Measurements from ENCODE around the gene FGGY. TPM values are rescaled to one million over a fixed set of nuclear protein-coding genes. Genes with fewer than 3 reads are reported as not detected.
A peak's percentile ranks its signal among the peaks of the same experiment; 100 is the strongest.

FGGY gene
- total RNA-seq, 2 donors from 2014 or later: 6.7 to 8.5 TPM

- no peaks in the 10 kb centered on the region for H3K27me3 Mint-ChIP-seq
- DNase-seq (no peak), ATAC-seq (no peak)
- H3K9me3 ChIP-seq (ENCODE audit: control insufficient read depth, low read length, poor library complexity, severe bottlenecking): no peaks in the 10 kb centered on the region
- H3K36me3 Mint-ChIP-seq (ENCODE audit: low read depth): no peaks in the 10 kb centered on the region
- H3K27ac Mint-ChIP-seq: no peak overlapping the region
- H3K4me1 Mint-ChIP-seq: peaks cover 2% of the 10 kb centered on the region
- H3K4me3 Mint-ChIP-seq: no peak overlapping the region
Observed at GRCh38 chr1:59310549-59311250, 13.8 kb downstream of the FGGY start.

- H3K9me3 ChIP-seq (ENCODE audit: control insufficient read depth, low read length, poor library complexity, severe bottlenecking): no peaks in the 10 kb centered on the region
- H3K27ac Mint-ChIP-seq: no peak overlapping the region
- DNase-seq (no peak), ATAC-seq (no peak)
- no peaks in the 10 kb centered on the region for H3K36me3 Mint-ChIP-seq (ENCODE audit: low read depth)
- H3K27me3 Mint-ChIP-seq: peaks cover 11% of the 10 kb centered on the region
- peaks cover 5% of the 10 kb centered on the region for H3K4me1 Mint-ChIP-seq
- H3K4me3 Mint-ChIP-seq: no peak overlapping the region
Observed at GRCh38 chr1:59314776-59315528, 18.1 kb downstream of the FGGY start.

DNA sequence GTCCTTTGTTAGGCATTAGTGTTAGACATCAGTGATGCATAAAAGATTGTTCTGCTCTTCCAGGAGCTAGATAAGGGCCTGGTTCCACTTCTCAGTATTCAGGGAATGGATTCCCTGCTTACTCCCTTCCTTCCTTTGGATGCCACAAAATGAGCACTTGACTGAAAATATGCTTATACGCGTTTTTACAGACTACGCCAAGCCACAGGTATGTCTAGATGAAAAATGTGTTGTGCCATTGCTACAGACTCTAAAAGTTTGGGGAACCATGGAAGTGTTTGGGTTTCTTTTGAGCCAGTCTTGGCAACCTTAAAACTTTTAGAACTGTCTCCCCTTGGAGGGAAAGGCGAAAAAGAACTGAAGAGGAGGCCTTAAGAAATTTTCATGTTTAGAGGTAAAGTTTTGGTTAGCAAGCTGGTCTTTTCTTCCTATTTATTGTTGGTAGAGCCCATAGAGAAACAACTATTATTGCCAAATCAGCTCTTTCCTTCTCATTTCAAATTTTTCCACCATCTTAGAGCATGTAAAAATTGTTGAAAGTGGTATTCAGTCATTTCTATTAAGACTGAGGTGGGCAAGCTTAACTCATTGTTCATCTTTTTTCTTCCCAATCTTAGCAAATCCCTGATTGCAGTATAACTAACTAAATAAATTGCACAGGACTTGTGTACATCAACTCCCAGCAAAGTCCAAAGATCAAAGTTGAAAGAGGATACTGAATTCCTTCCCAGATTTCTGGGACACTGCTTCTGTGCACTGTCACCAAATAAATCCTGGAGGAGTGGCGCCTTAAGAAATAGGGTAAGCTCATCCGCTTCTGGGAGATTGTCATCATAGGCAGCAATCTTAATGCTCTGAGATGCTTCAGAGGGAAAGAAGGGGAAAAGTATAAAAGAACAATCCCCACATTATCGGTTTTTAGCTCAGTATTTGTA lies 18.9 kb downstream of the FGGY start:
- no peak for DNase-seq
- Mint-ChIP-seq H3K4me1 (peaks cover 5% of the 10 kb centered on the region), H3K4me3 (no peak overlapping the region), H3K27ac (no peak overlapping the region), H3K36me3 (ENCODE audit: low read depth) (no peaks in the 10 kb centered on the region), H3K27me3 (peaks cover 11% of the 10 kb centered on the region)
- ATAC-seq: no peak
- H3K9me3 ChIP-seq (ENCODE audit: control insufficient read depth, low read length, poor library complexity, severe bottlenecking): no peaks in the 10 kb centered on the region

- Mint-ChIP-seq H3K4me1 (peaks cover 6% of the 10 kb centered on the region), H3K27ac (no peak overlapping the region), H3K4me3 (no peak overlapping the region), H3K27me3 (peaks cover 11% of the 10 kb centered on the region), H3K36me3 (ENCODE audit: low read depth) (no peaks in the 10 kb centered on the region)
- ATAC-seq (no peak), DNase-seq (no peak)
- no peaks in the 10 kb centered on the region for H3K9me3 ChIP-seq (ENCODE audit: control insufficient read depth, low read length, poor library complexity, severe bottlenecking)
Observed at GRCh38 chr1:59316497-59317128, 19.7 kb downstream of the FGGY start.

DNA sequence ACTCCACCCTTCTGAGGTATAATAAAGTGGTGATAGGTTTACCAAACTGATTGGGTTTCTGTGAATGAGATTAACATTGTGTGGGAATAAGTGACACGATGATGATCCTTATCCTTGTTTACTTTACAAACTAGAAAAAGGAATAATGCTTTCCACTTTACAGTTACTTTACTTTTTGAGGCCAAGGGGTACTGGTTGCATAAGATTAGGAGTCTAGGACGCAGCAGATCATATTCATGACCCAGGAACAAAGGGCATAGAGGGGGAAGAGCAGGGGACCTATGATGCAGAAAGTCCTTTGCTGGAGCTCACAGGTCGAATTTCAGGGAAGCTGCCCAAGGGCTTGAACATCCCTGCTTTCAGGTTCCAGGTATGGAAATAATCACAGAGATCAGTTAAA lies 20.4 kb downstream of the FGGY start:
- peaks cover 7% of the 10 kb centered on the region for H3K4me1 Mint-ChIP-seq
- no peak for DNase-seq
- no peak overlapping the region for H3K4me3 Mint-ChIP-seq
- H3K9me3 ChIP-seq (ENCODE audit: control insufficient read depth, low read length, poor library complexity, severe bottlenecking): no peaks in the 10 kb centered on the region
- H3K27ac Mint-ChIP-seq: peak overlapping the region; percentile 43
- no peaks in the 10 kb centered on the region for H3K36me3 Mint-ChIP-seq (ENCODE audit: low read depth)
- no peak for ATAC-seq
- H3K27me3 Mint-ChIP-seq: peaks cover 11% of the 10 kb centered on the region

DNA sequence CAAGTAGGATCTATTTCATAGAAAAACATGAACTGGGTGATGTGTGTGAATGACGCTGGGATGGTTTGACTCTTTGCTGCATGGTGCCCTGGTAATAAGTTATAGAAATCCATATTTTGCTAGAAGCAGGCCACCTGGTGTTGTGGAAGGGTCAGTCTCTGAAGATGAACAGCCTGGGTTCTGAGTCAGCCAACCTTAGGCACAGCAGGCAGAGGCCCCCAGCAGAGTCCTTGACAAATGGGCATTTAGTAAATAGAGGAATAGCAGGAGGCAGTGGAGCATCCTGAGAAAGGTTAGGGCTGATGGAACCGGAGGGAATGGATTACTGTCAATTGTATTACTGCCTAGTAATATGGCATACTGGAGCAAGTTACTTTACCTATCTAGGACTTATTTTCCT lies 20.9 kb downstream of the FGGY start:
- no peak for ATAC-seq
- Mint-ChIP-seq H3K27ac (peak overlapping the region; percentile 43), H3K36me3 (ENCODE audit: low read depth) (no peaks in the 10 kb centered on the region)

GRCh38 chr1:59318271-59318860 lies 21.5 kb downstream of the FGGY start:
- Mint-ChIP-seq H3K27ac (no peak overlapping the region), H3K4me1 (peaks cover 7% of the 10 kb centered on the region), H3K27me3 (peaks cover 11% of the 10 kb centered on the region), H3K36me3 (ENCODE audit: low read depth) (no peaks in the 10 kb centered on the region), H3K4me3 (no peak overlapping the region)
- DNase-seq (no peak), ATAC-seq (no peak)
- H3K9me3 ChIP-seq (ENCODE audit: control insufficient read depth, low read length, poor library complexity, severe bottlenecking): no peaks in the 10 kb centered on the region

More for the DNA sequence above, 20.9 kb downstream of the FGGY start:
- no peak for DNase-seq
- no peaks in the 10 kb centered on the region for H3K9me3 ChIP-seq (ENCODE audit: control insufficient read depth, low read length, poor library complexity, severe bottlenecking)
- Mint-ChIP-seq H3K4me3 (no peak overlapping the region), H3K4me1 (peaks cover 7% of the 10 kb centered on the region), H3K27me3 (peaks cover 11% of the 10 kb centered on the region)

GRCh38 chr1:59322394-59322793 lies 25.5 kb downstream of the FGGY start:
- ATAC-seq (no peak), DNase-seq (no peak)
- H3K9me3 ChIP-seq (ENCODE audit: control insufficient read depth, low read length, poor library complexity, severe bottlenecking): no peaks in the 10 kb centered on the region
- no peaks in the 10 kb centered on the region for H3K36me3 Mint-ChIP-seq (ENCODE audit: low read depth)
- no peak overlapping the region for H3K27ac Mint-ChIP-seq
- peaks cover 3% of the 10 kb centered on the region for H3K4me1 Mint-ChIP-seq
- H3K4me3 Mint-ChIP-seq: no peak overlapping the region
- peaks cover 6% of the 10 kb centered on the region for H3K27me3 Mint-ChIP-seq

DNA sequence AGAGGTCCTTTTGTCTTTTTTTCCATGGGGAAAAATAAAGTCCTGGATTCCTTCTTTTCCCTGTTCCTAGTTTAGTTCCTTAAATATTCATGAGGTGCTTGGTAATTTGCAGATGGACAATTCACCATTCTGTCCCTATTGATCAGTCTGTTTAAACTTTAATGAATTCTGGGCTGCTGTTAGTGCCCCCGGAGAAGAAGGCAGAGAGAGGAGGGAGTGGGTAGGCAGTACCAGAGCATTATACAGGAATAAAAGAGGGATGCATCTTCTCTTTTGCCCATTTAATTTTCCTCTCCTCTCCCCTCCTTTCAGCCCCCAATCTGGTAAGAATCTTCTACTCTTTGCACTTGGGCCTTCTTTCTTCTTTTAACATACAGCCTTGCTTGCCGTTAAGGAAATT lies 25.9 kb downstream of the FGGY start:
- H3K36me3 Mint-ChIP-seq (ENCODE audit: low read depth): no peaks in the 10 kb centered on the region
- no peak overlapping the region for H3K27ac Mint-ChIP-seq
- no peaks in the 10 kb centered on the region for H3K9me3 ChIP-seq (ENCODE audit: control insufficient read depth, low read length, poor library complexity, severe bottlenecking)
- peaks cover 2% of the 10 kb centered on the region for H3K4me1 Mint-ChIP-seq
- H3K27me3 Mint-ChIP-seq: peaks cover 2% of the 10 kb centered on the region
- DNase-seq: no peak
- ATAC-seq: no peak
- no peak overlapping the region for H3K4me3 Mint-ChIP-seq

DNA sequence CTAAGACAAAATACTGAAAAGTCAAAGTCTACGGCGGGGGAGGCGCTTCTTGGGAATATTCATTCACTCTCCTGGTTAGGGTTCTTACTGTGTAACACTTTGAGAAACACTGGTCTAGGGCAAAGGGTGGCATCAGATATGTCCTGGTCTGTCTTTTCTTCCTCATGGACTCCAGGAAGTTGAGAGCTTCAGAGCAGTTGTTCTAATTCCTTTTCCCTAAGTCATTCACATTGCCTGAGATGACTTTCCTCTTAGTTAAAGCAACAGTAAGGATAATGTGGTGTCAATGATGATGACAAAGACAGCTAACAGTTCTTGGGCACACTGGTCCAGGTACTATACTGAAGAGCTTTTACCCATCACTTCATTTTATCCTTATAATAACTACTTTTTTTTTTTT lies 27.0 kb downstream of the FGGY start:
- ATAC-seq (no peak), DNase-seq (no peak)
- peaks cover 4% of the 10 kb centered on the region for H3K4me1 Mint-ChIP-seq
- H3K36me3 Mint-ChIP-seq (ENCODE audit: low read depth): no peaks in the 10 kb centered on the region
- H3K27ac Mint-ChIP-seq: no peak overlapping the region
- no peak overlapping the region for H3K4me3 Mint-ChIP-seq
- H3K9me3 ChIP-seq (ENCODE audit: control insufficient read depth, low read length, poor library complexity, severe bottlenecking): no peaks in the 10 kb centered on the region
- H3K27me3 Mint-ChIP-seq: no peaks in the 10 kb centered on the region

- no peak for DNase-seq
- Mint-ChIP-seq H3K27me3 (no peaks in the 10 kb centered on the region), H3K4me3 (no peak overlapping the region), H3K27ac (peak overlapping the region; percentile 6), H3K4me1 (peaks cover 8% of the 10 kb centered on the region), H3K36me3 (ENCODE audit: low read depth) (no peaks in the 10 kb centered on the region)
- ATAC-seq: no peak
- no peaks in the 10 kb centered on the region for H3K9me3 ChIP-seq (ENCODE audit: control insufficient read depth, low read length, poor library complexity, severe bottlenecking)
Observed at GRCh38 chr1:59328353-59328752, 31.5 kb downstream of the FGGY start.

GRCh38 chr1:59329412-59330053 lies 32.6 kb downstream of the FGGY start:
- Mint-ChIP-seq H3K4me1 (peaks cover 13% of the 10 kb centered on the region), H3K27me3 (no peaks in the 10 kb centered on the region), H3K36me3 (ENCODE audit: low read depth) (no peaks in the 10 kb centered on the region), H3K4me3 (no peak overlapping the region), H3K27ac (no peak overlapping the region)
- no peak for ATAC-seq
- DNase-seq: no peak
- no peaks in the 10 kb centered on the region for H3K9me3 ChIP-seq (ENCODE audit: control insufficient read depth, low read length, poor library complexity, severe bottlenecking)
